Measurements from ENCODE around the gene AUNIP.

The AUNIP gene

DNA sequence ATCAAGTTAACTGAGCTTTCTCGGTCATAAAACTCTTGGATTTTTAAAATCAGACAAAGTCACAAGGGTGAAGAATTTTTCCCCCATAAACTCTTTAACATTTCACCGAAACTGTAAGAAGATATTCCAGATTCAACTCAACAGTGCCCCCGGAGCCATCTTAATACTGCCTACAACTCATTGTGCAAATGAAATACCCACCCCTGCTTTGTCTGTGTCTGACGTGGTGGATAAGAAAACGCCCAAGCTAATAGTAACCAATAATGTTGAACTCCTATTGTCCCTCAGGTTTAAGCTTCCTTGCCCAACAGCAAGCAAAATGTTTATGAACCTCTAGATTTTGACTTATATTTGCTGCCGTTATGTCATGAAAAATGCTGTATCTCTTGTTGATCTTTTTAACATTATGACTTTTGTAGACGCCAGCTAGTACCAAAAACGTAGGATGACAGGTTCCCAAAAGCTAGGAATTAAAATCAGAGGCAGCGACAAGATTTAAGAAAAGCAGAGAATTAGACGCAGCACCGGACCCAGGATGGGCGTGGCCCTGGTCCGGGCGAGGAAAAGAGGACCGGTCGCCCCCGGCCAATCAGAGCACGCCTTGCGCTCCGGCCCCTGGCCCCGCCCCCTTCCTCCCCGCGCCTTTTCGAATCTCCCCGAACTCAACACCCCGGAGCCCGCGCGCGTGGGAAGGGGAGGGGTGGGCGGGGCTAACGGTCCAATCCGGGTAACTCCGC lies 45.9 kb upstream of the AUNIP start:
- H3K4me2 ChIP-seq (ENCODE audit: low read length) = peak overlapping the region; percentile 99
- H3K9me2 ChIP-seq (ENCODE audit: low read depth, low read length) = no peaks in the 10 kb centered on the region
- H3K9ac ChIP-seq (ENCODE audit: low read length) = peak overlapping the region; percentile 100
- H3K4me3 ChIP-seq (ENCODE audit: low read depth, low read length, poor library complexity, severe bottlenecking) = peak overlapping the region; percentile 100
- no peaks in the 10 kb centered on the region; the same call in 1 of the 2 replicates for H3F3A ChIP-seq (ENCODE audit: insufficient read depth, low read length)
- peak overlapping the region; percentile 90 for H3K27ac ChIP-seq (ENCODE audit: low read depth, low read length, poor library complexity, severe bottlenecking)
- no peaks in the 10 kb centered on the region for H3K27me3 ChIP-seq (ENCODE audit: insufficient read depth, low read length)
- H2AFZ ChIP-seq (ENCODE audit: low read length) = no peak overlapping the region
- peaks cover 51% of the 10 kb centered on the region for H3K36me3 ChIP-seq (ENCODE audit: insufficient read depth, low read length)
- peaks cover 34% of the 10 kb centered on the region for H3K79me2 ChIP-seq (ENCODE audit: insufficient read depth, low read length)
- H3K4me1 ChIP-seq (ENCODE audit: insufficient read depth, low read length, severe bottlenecking) = peaks cover 36% of the 10 kb centered on the region
- H4K20me1 ChIP-seq (ENCODE audit: insufficient read depth, low read length) = no peaks in the 10 kb centered on the region
- TF ChIP-seq EZH2 (IDR thresholded peaks at IDR 0.05; ENCODE audit: borderline replicate concordance, low read length) (no peak), CTCF (IDR thresholded peaks at IDR 0.05; ENCODE audit: low read length) (peak; percentile 27; the same call in 1 of the 2 replicates)
- H3K9me3 ChIP-seq (ENCODE audit: low read length) = no peaks in the 10 kb centered on the region

- Histone ChIP-seq H3K27me3 (ENCODE audit: insufficient read depth, low read length) (no peaks in the 10 kb centered on the region), H3K9me3 (ENCODE audit: low read length) (no peaks in the 10 kb centered on the region), H3F3A (ENCODE audit: insufficient read depth, low read length) (no peaks in the 10 kb centered on the region; the same call in 1 of the 2 replicates), H3K4me3 (ENCODE audit: low read depth, low read length, poor library complexity, severe bottlenecking) (peak overlapping the region; percentile 100), H3K27ac (ENCODE audit: low read depth, low read length, poor library complexity, severe bottlenecking) (no peak overlapping the region), H3K79me2 (ENCODE audit: insufficient read depth, low read length) (peaks cover 34% of the 10 kb centered on the region), H3K4me2 (ENCODE audit: low read length) (peak overlapping the region; percentile 99), H2AFZ (ENCODE audit: low read length) (no peak overlapping the region), H3K36me3 (ENCODE audit: insufficient read depth, low read length) (peaks cover 63% of the 10 kb centered on the region), H3K4me1 (ENCODE audit: insufficient read depth, low read length, severe bottlenecking) (peaks cover 36% of the 10 kb centered on the region), H4K20me1 (ENCODE audit: insufficient read depth, low read length) (no peaks in the 10 kb centered on the region), H3K9me2 (ENCODE audit: low read depth, low read length) (no peaks in the 10 kb centered on the region), H3K9ac (ENCODE audit: low read length) (peak overlapping the region; percentile 100)
- TF ChIP-seq CTCF (IDR thresholded peaks at IDR 0.05; ENCODE audit: low read length) (no peak), EZH2 (IDR thresholded peaks at IDR 0.05; ENCODE audit: borderline replicate concordance, low read length) (no peak)
Observed at GRCh38 chr1:25903986-25904385, 44.7 kb upstream of the AUNIP start.

- TF ChIP-seq EZH2 (IDR thresholded peaks at IDR 0.05; ENCODE audit: borderline replicate concordance, low read length) (no peak), CTCF (IDR thresholded peaks at IDR 0.05; ENCODE audit: low read length) (no peak)
- no peak overlapping the region for H3K4me3 ChIP-seq (ENCODE audit: low read depth, low read length, poor library complexity, severe bottlenecking)
- H4K20me1 ChIP-seq (ENCODE audit: insufficient read depth, low read length) = no peaks in the 10 kb centered on the region
- no peak overlapping the region for H3K27ac ChIP-seq (ENCODE audit: low read depth, low read length, poor library complexity, severe bottlenecking)
- H2AFZ ChIP-seq (ENCODE audit: low read length) = no peak overlapping the region
- H3K36me3 ChIP-seq (ENCODE audit: insufficient read depth, low read length) = peaks cover 78% of the 10 kb centered on the region
- peaks cover 36% of the 10 kb centered on the region for H3K4me1 ChIP-seq (ENCODE audit: insufficient read depth, low read length, severe bottlenecking)
- no peaks in the 10 kb centered on the region for H3K9me3 ChIP-seq (ENCODE audit: low read length)
- H3K79me2 ChIP-seq (ENCODE audit: insufficient read depth, low read length) = peaks cover 34% of the 10 kb centered on the region
- H3K9me2 ChIP-seq (ENCODE audit: low read depth, low read length) = no peaks in the 10 kb centered on the region
- no peaks in the 10 kb centered on the region for H3K27me3 ChIP-seq (ENCODE audit: insufficient read depth, low read length)
- no peak overlapping the region; the same call in 1 of the 2 replicates for H3K4me2 ChIP-seq (ENCODE audit: low read length)
- H3F3A ChIP-seq (ENCODE audit: insufficient read depth, low read length) = peaks cover 4% of the 10 kb centered on the region
- H3K9ac ChIP-seq (ENCODE audit: low read length) = no peak overlapping the region
Observed at GRCh38 chr1:25902462-25902861, 43.2 kb upstream of the AUNIP start.
